ENCODE measurements around the gene CD46.

CD46 gene

GRCh38 chr1:207754011-207754410 is 2.2 kb downstream of the CD46 start:
- in situ Hi-C loops (cut with MboI; ENCODE audit: low sequenced_read_pairs, unreplicated experiment): no loop called here
- TF ChIP-seq CTCF (IDR thresholded peaks at IDR 0.05; ENCODE audit: borderline replicate concordance, control extremely low read depth, extremely low read depth, insufficient read depth, missing control alignments): no peak
- DNase-seq (ENCODE audit: low spot score): no peak

- in situ Hi-C loops (cut with MboI; ENCODE audit: low sequenced_read_pairs, unreplicated experiment): no loop called here
- no peak for TF ChIP-seq CTCF (IDR thresholded peaks at IDR 0.05; ENCODE audit: borderline replicate concordance, control extremely low read depth, extremely low read depth, insufficient read depth, missing control alignments)
- DNase-seq (ENCODE audit: low spot score): no peak
Measured at GRCh38 chr1:207754974-207755700, 3.3 kb downstream of the CD46 start.

- no peak for TF ChIP-seq CTCF (IDR thresholded peaks at IDR 0.05; ENCODE audit: borderline replicate concordance, control extremely low read depth, extremely low read depth, insufficient read depth, missing control alignments)
- in situ Hi-C loops (cut with MboI; ENCODE audit: low sequenced_read_pairs, unreplicated experiment): no loop called here
- no peak for DNase-seq (ENCODE audit: low spot score)
Measured at GRCh38 chr1:207755846-207756693, 4.2 kb downstream of the CD46 start.

- no peak for TF ChIP-seq CTCF (IDR thresholded peaks at IDR 0.05; ENCODE audit: borderline replicate concordance, control extremely low read depth, extremely low read depth, insufficient read depth, missing control alignments)
Measured at GRCh38 chr1:207762622-207763021, 10.8 kb downstream of the CD46 start.

GRCh38 chr1:207763091-207763490 is 11.2 kb downstream of the CD46 start:
- TF ChIP-seq CTCF (IDR thresholded peaks at IDR 0.05; ENCODE audit: borderline replicate concordance, control extremely low read depth, extremely low read depth, insufficient read depth, missing control alignments): no peak
- in situ Hi-C loops (cut with MboI; ENCODE audit: low sequenced_read_pairs, unreplicated experiment): no loop called here
- no peak for DNase-seq (ENCODE audit: low spot score)

More at GRCh38 chr1:207762622-207763021, 10.8 kb downstream of the CD46 start:
- in situ Hi-C loops (cut with MboI; ENCODE audit: low sequenced_read_pairs, unreplicated experiment): no loop called here
- no peak for DNase-seq (ENCODE audit: low spot score)

GRCh38 chr1:207763972-207764371 is 12.1 kb downstream of the CD46 start:
- in situ Hi-C loops (cut with MboI; ENCODE audit: low sequenced_read_pairs, unreplicated experiment): no loop called here
- no peak for TF ChIP-seq CTCF (IDR thresholded peaks at IDR 0.05; ENCODE audit: borderline replicate concordance, control extremely low read depth, extremely low read depth, insufficient read depth, missing control alignments)
- no peak for DNase-seq (ENCODE audit: low spot score)
